OCI-LY1 (cell line): ENCODE results near the gene LTBP1.

ENCODE experiments used
- EZH2 ChIP-seq: fragments of 200-600 bp; sonication (generic), shearing (Covaris generic); IDR thresholded peaks from 2 replicates; pipeline ENCODE4 v1.8.0; 2017; ENCODE audit warnings: borderline replicate concordance, mixed run types, mild to moderate bottlenecking, antibody characterized with exemption, low read length, moderate library complexity, mixed read lengths
- TF ChIP-seq, protein P1 (sequence below): fragments of 200-600 bp; sonication (generic), shearing (Covaris generic); IDR thresholded peaks from 2 replicates; pipeline ENCODE4 v1.5.1; 2017; ENCODE audit warnings: mild to moderate bottlenecking, antibody characterized with exemption, low read length, moderate library complexity, mixed read lengths

DNA sequence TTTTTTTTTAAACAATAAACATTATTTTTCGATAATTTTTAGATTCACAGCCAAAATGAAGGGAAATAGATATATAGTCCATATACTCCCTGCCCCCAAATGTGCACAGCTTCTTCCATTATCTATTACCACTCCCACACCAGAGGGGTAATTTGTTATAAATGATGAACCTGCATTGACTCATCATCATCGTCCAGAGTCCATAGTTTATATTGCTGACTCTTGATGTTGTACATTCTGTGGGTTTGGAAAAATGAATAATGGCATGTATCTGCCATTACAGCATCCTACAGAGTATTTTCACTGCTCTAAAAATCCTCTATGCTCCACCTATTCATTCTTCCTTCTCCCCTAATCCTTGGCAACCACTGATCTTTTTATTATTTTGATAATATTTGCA lies 121.5 kb downstream of the LTBP1 start:
- TF ChIP-seq, protein P1, sequence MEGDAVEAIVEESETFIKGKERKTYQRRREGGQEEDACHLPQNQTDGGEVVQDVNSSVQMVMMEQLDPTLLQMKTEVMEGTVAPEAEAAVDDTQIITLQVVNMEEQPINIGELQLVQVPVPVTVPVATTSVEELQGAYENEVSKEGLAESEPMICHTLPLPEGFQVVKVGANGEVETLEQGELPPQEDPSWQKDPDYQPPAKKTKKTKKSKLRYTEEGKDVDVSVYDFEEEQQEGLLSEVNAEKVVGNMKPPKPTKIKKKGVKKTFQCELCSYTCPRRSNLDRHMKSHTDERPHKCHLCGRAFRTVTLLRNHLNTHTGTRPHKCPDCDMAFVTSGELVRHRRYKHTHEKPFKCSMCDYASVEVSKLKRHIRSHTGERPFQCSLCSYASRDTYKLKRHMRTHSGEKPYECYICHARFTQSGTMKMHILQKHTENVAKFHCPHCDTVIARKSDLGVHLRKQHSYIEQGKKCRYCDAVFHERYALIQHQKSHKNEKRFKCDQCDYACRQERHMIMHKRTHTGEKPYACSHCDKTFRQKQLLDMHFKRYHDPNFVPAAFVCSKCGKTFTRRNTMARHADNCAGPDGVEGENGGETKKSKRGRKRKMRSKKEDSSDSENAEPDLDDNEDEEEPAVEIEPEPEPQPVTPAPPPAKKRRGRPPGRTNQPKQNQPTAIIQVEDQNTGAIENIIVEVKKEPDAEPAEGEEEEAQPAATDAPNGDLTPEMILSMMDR, result no peak
- TF ChIP-seq EZH2, result no peak
